ENCODE measurements around the gene BCL6B.

Gene BCL6B

DNA sequence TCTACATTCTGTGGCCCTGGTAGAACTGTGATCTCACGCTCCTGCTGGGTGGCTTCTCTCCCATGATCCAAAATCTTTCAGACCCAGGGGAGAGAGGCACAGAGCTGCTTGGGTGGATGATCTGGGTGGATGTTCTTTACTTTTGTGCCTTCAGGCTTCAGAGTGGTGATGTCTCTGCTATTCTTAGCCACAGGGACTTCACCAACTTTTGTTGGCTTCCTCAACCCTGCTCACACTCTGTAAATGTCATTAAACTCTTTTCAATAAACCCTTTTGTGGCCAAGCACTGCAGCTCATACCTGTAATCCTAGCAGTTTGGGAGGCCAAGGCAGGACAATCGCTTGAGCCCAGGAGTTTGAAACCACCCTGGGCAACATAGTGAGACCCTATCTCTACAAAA is 49.6 kb downstream of the BCL6B start:
- Histone ChIP-seq H3K9me3 (replicated peaks; ENCODE audit: insufficient read depth, low read length) (no peaks in the 10 kb centered on the region), H4K20me1 (ENCODE audit: insufficient read depth, low read length) (no peaks in the 10 kb centered on the region), H3K9ac (ENCODE audit: low read length) (no peak overlapping the region), H3F3A (ENCODE audit: insufficient read depth, low read length) (no peaks in the 10 kb centered on the region), H3K36me3 (replicated peaks; ENCODE audit: insufficient read depth, low read length) (no peaks in the 10 kb centered on the region), H3K27me3 (replicated peaks; ENCODE audit: insufficient read depth, low read length) (peaks cover 76% of the 10 kb centered on the region), H2AFZ (ENCODE audit: low read length) (no peak overlapping the region), H3K27ac (ENCODE audit: low read length) (no peak overlapping the region), H3K4me3 (ENCODE audit: low read length) (no peak overlapping the region), H3K9me2 (replicated peaks; ENCODE audit: insufficient read depth, low read length) (no peaks in the 10 kb centered on the region), H3K79me2 (ENCODE audit: low read length) (no peaks in the 10 kb centered on the region), H3K4me2 (ENCODE audit: low read depth, low read length) (no peak overlapping the region), H3K4me1 (ENCODE audit: low read length) (no peaks in the 10 kb centered on the region)
- no peak for TF ChIP-seq EZH2 (optimal IDR thresholded peaks at IDR 0.05; ENCODE audit: low read depth, low read length)
- no peak for TF ChIP-seq EZH2phosphoT487 (IDR thresholded peaks at IDR 0.05; ENCODE audit: low read length)
- TF ChIP-seq, protein P1, sequence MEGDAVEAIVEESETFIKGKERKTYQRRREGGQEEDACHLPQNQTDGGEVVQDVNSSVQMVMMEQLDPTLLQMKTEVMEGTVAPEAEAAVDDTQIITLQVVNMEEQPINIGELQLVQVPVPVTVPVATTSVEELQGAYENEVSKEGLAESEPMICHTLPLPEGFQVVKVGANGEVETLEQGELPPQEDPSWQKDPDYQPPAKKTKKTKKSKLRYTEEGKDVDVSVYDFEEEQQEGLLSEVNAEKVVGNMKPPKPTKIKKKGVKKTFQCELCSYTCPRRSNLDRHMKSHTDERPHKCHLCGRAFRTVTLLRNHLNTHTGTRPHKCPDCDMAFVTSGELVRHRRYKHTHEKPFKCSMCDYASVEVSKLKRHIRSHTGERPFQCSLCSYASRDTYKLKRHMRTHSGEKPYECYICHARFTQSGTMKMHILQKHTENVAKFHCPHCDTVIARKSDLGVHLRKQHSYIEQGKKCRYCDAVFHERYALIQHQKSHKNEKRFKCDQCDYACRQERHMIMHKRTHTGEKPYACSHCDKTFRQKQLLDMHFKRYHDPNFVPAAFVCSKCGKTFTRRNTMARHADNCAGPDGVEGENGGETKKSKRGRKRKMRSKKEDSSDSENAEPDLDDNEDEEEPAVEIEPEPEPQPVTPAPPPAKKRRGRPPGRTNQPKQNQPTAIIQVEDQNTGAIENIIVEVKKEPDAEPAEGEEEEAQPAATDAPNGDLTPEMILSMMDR (IDR thresholded peaks at IDR 0.05; ENCODE audit: low read length): no peak
- peak; percentile 1 for DNase-seq

DNA sequence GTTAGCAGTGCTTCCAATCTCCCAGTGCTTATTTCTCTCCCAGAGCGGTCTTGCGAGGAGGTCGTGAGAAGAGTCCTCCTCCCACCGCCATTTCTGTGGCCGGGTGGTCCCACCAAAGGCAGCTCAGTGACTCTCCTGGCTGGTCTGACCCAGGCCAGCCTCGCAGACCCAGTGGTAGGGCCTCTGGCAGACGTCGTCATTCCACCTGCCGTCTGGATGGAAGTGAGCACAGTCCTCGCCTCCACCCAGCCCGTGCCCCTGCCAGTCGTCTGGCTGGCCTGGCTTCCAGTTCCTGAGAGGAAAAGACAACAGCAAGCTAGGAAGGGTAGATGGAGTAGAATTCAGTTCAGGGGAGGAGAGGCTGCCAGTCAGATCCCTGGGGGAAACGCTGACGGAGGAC is 52.1 kb downstream of the BCL6B start:
- H3K9ac ChIP-seq (ENCODE audit: low read length): no peak overlapping the region
- no peaks in the 10 kb centered on the region for H3K36me3 ChIP-seq (replicated peaks; ENCODE audit: insufficient read depth, low read length)
- H3K4me3 ChIP-seq (ENCODE audit: low read length): no peak overlapping the region
- no peak overlapping the region for H3K27ac ChIP-seq (ENCODE audit: low read length)
- no peaks in the 10 kb centered on the region for H3K9me3 ChIP-seq (replicated peaks; ENCODE audit: insufficient read depth, low read length)
- H3F3A ChIP-seq (ENCODE audit: insufficient read depth, low read length): no peaks in the 10 kb centered on the region
- H3K9me2 ChIP-seq (replicated peaks; ENCODE audit: insufficient read depth, low read length): no peaks in the 10 kb centered on the region
- no peaks in the 10 kb centered on the region for H3K4me1 ChIP-seq (ENCODE audit: low read length)
- H3K27me3 ChIP-seq (replicated peaks; ENCODE audit: insufficient read depth, low read length): peaks cover 78% of the 10 kb centered on the region
- TF ChIP-seq, protein P1 (IDR thresholded peaks at IDR 0.05; ENCODE audit: low read length): no peak
- no peak for TF ChIP-seq EZH2 (optimal IDR thresholded peaks at IDR 0.05; ENCODE audit: low read depth, low read length)
- TF ChIP-seq EZH2phosphoT487 (IDR thresholded peaks at IDR 0.05; ENCODE audit: low read length): no peak
- no peaks in the 10 kb centered on the region for H3K79me2 ChIP-seq (ENCODE audit: low read length)
- no peak overlapping the region for H2AFZ ChIP-seq (ENCODE audit: low read length)
- no peak for DNase-seq
- no peaks in the 10 kb centered on the region for H4K20me1 ChIP-seq (ENCODE audit: insufficient read depth, low read length)
- no peak overlapping the region for H3K4me2 ChIP-seq (ENCODE audit: low read depth, low read length)

DNA sequence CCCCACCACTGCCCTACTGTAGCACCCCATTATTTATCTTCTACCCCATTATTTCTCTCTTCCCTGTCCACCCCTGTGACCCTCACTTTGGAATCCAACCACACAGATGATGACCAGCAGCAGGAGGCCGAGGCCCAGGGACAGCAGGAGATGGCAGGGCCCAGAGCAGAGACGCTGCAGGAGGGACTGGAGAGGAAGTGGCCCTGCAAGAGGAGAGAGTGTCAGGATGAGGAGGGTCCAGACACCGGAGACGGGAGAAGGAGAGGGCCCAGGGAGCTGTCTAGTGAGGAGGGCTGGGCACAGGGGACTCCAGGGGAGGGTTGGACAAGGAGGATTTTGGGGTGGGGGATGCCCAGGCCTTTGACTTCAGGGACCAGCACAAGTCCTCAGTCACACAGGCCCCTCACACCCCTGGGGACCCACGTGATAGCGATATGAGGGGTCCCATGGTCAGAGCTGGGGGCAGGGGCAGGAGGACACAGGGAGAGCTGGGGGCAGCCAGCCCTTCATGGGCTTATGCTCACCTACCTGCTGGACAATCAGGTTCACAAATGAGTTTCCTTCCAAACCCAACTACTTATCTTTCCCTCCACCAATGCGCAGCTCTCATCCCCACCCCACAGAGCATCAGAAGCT is 55.2 kb downstream of the BCL6B start:
- Histone ChIP-seq H3K27ac (ENCODE audit: low read length) (no peak overlapping the region), H3K4me3 (ENCODE audit: low read length) (no peak overlapping the region), H3K79me2 (ENCODE audit: low read length) (no peaks in the 10 kb centered on the region), H2AFZ (ENCODE audit: low read length) (no peak overlapping the region), H3K9ac (ENCODE audit: low read length) (no peak overlapping the region), H3F3A (ENCODE audit: insufficient read depth, low read length) (no peaks in the 10 kb centered on the region), H3K9me3 (replicated peaks; ENCODE audit: insufficient read depth, low read length) (no peaks in the 10 kb centered on the region), H3K4me1 (ENCODE audit: low read length) (no peaks in the 10 kb centered on the region), H3K36me3 (replicated peaks; ENCODE audit: insufficient read depth, low read length) (no peaks in the 10 kb centered on the region), H3K4me2 (ENCODE audit: low read depth, low read length) (no peak overlapping the region), H3K9me2 (replicated peaks; ENCODE audit: insufficient read depth, low read length) (no peaks in the 10 kb centered on the region), H4K20me1 (ENCODE audit: insufficient read depth, low read length) (no peaks in the 10 kb centered on the region), H3K27me3 (replicated peaks; ENCODE audit: insufficient read depth, low read length) (peaks cover 82% of the 10 kb centered on the region)
- TF ChIP-seq EZH2phosphoT487 (IDR thresholded peaks at IDR 0.05; ENCODE audit: low read length): no peak
- TF ChIP-seq EZH2 (optimal IDR thresholded peaks at IDR 0.05; ENCODE audit: low read depth, low read length): no peak
- TF ChIP-seq, protein P1 (IDR thresholded peaks at IDR 0.05; ENCODE audit: low read length): no peak
- no peak for DNase-seq
